Measurements from ENCODE around the gene CRYBG1. TPM values are rescaled to one million over a fixed set of nuclear protein-coding genes. Genes with fewer than 3 reads are reported as not detected.

CRYBG1 gene
- total RNA-seq, 2 experiments from 2014 or later = 20.8 to 21.1 TPM

DNA sequence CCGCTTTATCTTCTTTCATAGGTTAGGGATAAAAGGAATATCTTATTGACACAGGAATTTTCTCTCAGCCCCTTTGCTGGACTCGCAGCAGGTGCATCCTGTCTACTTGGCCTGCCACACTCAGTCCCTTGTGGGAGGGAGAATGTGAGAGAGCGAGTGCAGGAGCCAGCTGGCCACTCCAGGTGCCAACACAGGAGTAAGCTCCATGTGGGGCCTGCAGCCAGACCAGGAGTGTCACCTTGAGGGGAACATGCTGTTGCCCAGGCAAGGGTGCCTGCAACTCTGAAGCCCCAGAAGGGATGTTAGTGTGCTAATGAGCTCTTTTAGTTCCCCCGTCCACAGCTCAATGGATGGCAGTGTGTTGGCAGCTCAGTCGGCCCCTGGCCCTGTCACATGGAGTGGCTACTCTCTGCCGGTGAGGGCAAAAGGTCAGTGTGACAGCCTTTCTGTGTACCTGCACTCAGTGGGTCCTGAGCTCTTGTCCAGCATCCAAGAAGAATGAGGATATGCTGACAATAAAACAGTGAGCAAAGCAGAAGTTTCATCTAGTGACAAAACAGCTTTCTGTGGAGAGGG, 57.1 kb downstream of the CRYBG1 start:
- H3K4me1 Mint-ChIP-seq (ENCODE audit: low read depth) = no peaks in the 10 kb centered on the region
- intact Hi-C loops (cut with micrococcal nuclease) = no loop called here
- H3K27ac Mint-ChIP-seq = no peak overlapping the region
- ATAC-seq (no peak), DNase-seq (no peak)
- no peak overlapping the region for H3K4me3 Mint-ChIP-seq
- H3K9me3 Mint-ChIP-seq = no peaks in the 10 kb centered on the region
- H3K36me3 Mint-ChIP-seq (ENCODE audit: low read depth) = no peaks in the 10 kb centered on the region
- ChIA-PET POLR2A (no interaction called here), CTCF (interaction anchor here (1.1 to 3.2 kb wide), 3 partner anchors 22 to 57 kb away, joined by 3 to 8 read pairs (median 3); partner anchors contain the start of gene CRYBG1)
- H3K27me3 Mint-ChIP-seq = peaks cover 14% of the 10 kb centered on the region
- TF ChIP-seq CTCF (IDR thresholded peaks at IDR 0.05) = no peak

DNA sequence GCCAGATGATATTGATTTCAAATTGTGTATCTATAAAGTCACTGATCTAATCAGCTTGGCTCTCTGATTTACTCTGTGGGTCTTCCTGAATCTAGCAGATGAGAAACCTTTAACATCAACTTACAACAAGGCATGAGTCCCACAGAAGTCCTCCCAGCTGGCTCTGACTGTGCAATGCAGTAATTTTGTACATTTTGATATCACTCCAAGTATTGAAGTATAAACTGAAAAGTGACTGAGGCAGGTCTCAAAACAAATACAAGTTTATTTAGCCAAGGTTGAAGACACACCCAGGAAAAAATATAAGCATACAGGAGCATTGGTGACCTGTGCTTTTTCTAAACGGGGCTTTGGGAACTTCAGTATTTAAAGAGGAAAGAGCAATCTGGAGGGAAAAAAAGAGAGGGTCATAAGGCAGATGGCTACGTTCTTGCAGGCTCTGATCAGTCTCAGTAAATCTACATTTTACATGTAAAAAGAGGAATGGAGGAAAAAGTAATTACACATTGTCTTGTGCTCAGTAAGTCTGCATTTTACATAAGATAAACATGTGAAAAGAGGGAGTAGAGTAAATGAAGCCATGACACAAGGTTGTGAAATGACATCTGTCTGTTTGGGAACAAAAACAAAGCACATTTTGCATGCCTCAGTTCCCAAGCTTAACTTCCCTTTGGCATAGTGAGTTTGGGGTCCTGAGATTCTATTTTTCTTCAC, 59.5 kb downstream of the CRYBG1 start:
- Mint-ChIP-seq H3K4me1 (ENCODE audit: low read depth) (no peaks in the 10 kb centered on the region), H3K27me3 (peaks cover 13% of the 10 kb centered on the region), H3K27ac (no peak overlapping the region), H3K36me3 (ENCODE audit: low read depth) (no peaks in the 10 kb centered on the region), H3K9me3 (no peaks in the 10 kb centered on the region), H3K4me3 (no peak overlapping the region)
- ATAC-seq (no peak), DNase-seq (no peak)
- POLR2A ChIA-PET = no interaction called here
- CTCF ChIA-PET = interaction anchor here (1.7 to 1.8 kb wide), 2 partner anchors 8 to 59 kb away, joined by 4 to 6 read pairs; partner anchors contain the start of gene CRYBG1
- TF ChIP-seq CTCF (IDR thresholded peaks at IDR 0.05) = no peak
- intact Hi-C loops (cut with micrococcal nuclease) = no loop called here

- no peaks in the 10 kb centered on the region for H3K9me3 Mint-ChIP-seq
- intact Hi-C loops (cut with micrococcal nuclease) = no loop called here
- ATAC-seq (no peak), DNase-seq (no peak)
- H3K4me1 Mint-ChIP-seq (ENCODE audit: low read depth) = no peaks in the 10 kb centered on the region
- H3K27me3 Mint-ChIP-seq = peaks cover 10% of the 10 kb centered on the region
- CTCF ChIA-PET = interaction anchor here (0.9 kb wide), 1 partner anchor 60 kb away, joined by 3 read pairs; no protein-coding TSS in a partner anchor
- POLR2A ChIA-PET = no interaction called here
- H3K27ac Mint-ChIP-seq = no peak overlapping the region
- no peak overlapping the region for H3K4me3 Mint-ChIP-seq
- no peak for TF ChIP-seq CTCF (IDR thresholded peaks at IDR 0.05)
- H3K36me3 Mint-ChIP-seq (ENCODE audit: low read depth) = no peaks in the 10 kb centered on the region
Measured at GRCh38 chr6:106421496-106421895, 61.0 kb downstream of the CRYBG1 start.

DNA sequence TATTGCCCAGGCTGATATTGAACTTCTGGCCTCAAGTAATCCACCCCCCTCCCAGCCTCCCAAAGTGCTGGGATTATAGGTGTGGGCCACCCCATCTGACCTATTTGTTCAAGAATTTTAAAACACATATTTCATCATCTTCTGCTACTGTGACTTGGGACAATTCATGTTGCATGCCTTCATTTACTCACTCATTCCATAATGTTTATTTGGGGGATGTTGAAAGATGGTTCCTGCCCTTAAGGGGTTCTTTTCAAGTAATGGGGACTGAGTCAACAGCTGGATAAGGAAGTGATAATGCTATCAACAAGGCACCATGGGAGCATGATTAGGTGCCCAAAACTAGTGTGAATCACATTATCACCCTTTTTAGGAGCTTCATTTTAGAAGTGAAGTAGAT, 62.0 kb downstream of the CRYBG1 start:
- H3K9me3 Mint-ChIP-seq = no peaks in the 10 kb centered on the region
- H3K4me1 Mint-ChIP-seq (ENCODE audit: low read depth) = no peaks in the 10 kb centered on the region
- DNase-seq (no peak), ATAC-seq (no peak)
- H3K27ac Mint-ChIP-seq = no peak overlapping the region
- intact Hi-C loops (cut with micrococcal nuclease) = no loop called here
- H3K4me3 Mint-ChIP-seq = no peak overlapping the region
- no peak for TF ChIP-seq CTCF (IDR thresholded peaks at IDR 0.05)
- ChIA-PET POLR2A (no interaction called here), CTCF (interaction anchor here (0.9 kb wide), 1 partner anchor 61 kb away, joined by 3 read pairs; no protein-coding TSS in a partner anchor)
- peaks cover 7% of the 10 kb centered on the region for H3K27me3 Mint-ChIP-seq
- H3K36me3 Mint-ChIP-seq (ENCODE audit: low read depth) = no peaks in the 10 kb centered on the region

- H3K27ac Mint-ChIP-seq = no peak overlapping the region
- H3K4me3 Mint-ChIP-seq = no peak overlapping the region
- intact Hi-C loops (cut with micrococcal nuclease) = no loop called here
- ChIA-PET POLR2A (no interaction called here), CTCF (interaction anchor here (1.2 kb wide), 1 partner anchor 572 kb away, joined by 3 read pairs; no protein-coding TSS in a partner anchor)
- peaks cover 4% of the 10 kb centered on the region for H3K27me3 Mint-ChIP-seq
- DNase-seq (no peak), ATAC-seq (no peak)
- TF ChIP-seq CTCF (IDR thresholded peaks at IDR 0.05) = no peak
- no peaks in the 10 kb centered on the region for H3K4me1 Mint-ChIP-seq (ENCODE audit: low read depth)
- H3K9me3 Mint-ChIP-seq = no peaks in the 10 kb centered on the region
- H3K36me3 Mint-ChIP-seq (ENCODE audit: low read depth) = no peaks in the 10 kb centered on the region
Measured at GRCh38 chr6:106425382-106425781, 64.9 kb downstream of the CRYBG1 start.

Data from activated CD8-positive, alpha-beta T cell treated with anti-CD3 and anti-CD28 coated beads for 36 hours (primary cell).